Kidney (tissue), 14 donors: Measurements from ENCODE around the gene SH3PXD2B. TPM values are rescaled to one million over a fixed set of nuclear protein-coding genes. Genes with fewer than 3 reads are reported as not detected.
A peak's percentile ranks its signal among the peaks of the same experiment; 100 is the strongest.

Experiments used
- DNase-seq, 5 donors: peaks; one replicate each; pipeline ENCODE4 v3.0.0-alpha.2; 2013 to 2020
- FAIRE-seq: peaks from 2 replicates; lab custom pipeline; 2012; peaks lifted over from hg19 to GRCh38; lab: Jason Lieb, UNC
- H3K27ac ChIP-seq, 2 donors: one replicate each; pipeline ENCODE4 v1.7.0; 2013; ENCODE audit warnings: low read depth in 2 of 2, low read length in 2 of 2, inconsistent platforms in 1 of 2
- H3K27me3 ChIP-seq: one replicate; pipeline ENCODE4 v1.7.1; 2013; ENCODE audit warnings: low read length, inconsistent platforms; ENCODE audit not compliant: control insufficient read depth, insufficient read depth
- H3K36me3 ChIP-seq, 3 donors: one replicate each; pipeline versions ENCODE4 v1.7.0 to v1.7.1; 2013; ENCODE audit warnings: low read length in 3 of 3, control low read depth in 1 of 3, inconsistent platforms in 1 of 3; ENCODE audit not compliant: insufficient read depth in 3 of 3, control insufficient read depth in 2 of 3
- H3K4me1 ChIP-seq, 3 donors: one replicate each; pipeline versions ENCODE4 v1.7.0 to v1.7.1; 2013; ENCODE audit warnings: low read length in 3 of 3, inconsistent platforms in 1 of 3, low read depth in 1 of 3; ENCODE audit not compliant: control insufficient read depth in 2 of 3, insufficient read depth in 2 of 3
- H3K4me3 ChIP-seq, 3 donors: one replicate each; pipeline versions ENCODE4 v1.7.0 to v1.8.1; 2013; ENCODE audit warnings: low read length in 3 of 3, control low read depth in 1 of 3, inconsistent platforms in 1 of 3
- H3K9ac ChIP-seq, 3 donors: one replicate each; pipeline versions ENCODE4 v1.7.0 to v1.7.1; 2013; ENCODE audit warnings: low read length in 3 of 3, control low read depth in 1 of 3, inconsistent platforms in 1 of 3
- H3K9me3 ChIP-seq, 3 donors: one replicate each; pipeline versions ENCODE4 v1.7.0 to v1.7.1; 2013; ENCODE audit warnings: low read length in 3 of 3, control low read depth in 1 of 3, inconsistent platforms in 1 of 3; ENCODE audit not compliant: control insufficient read depth in 2 of 3, insufficient read depth in 1 of 3
- CTCF ChIP-seq: IDR thresholded peaks from 3 replicates; pipeline ENCODE4 v1.5.1; 2012; ENCODE audit warnings: mild to moderate bottlenecking, moderate library complexity, borderline replicate concordance; ENCODE audit not compliant: insufficient read depth; ENCODE audit errors: extremely low read depth
- intact Hi-C: fragments of 100-400 bp; cut with DNase I; formaldehyde crosslinking; loops from one replicate; pipeline ENCODE4 v1.11.1; 2022
- polyA plus RNA-seq: library from polyadenylated mRNA; stranded (reverse); fragments of 350-450 nt; fragmentation: Illumina TruSeq; extraction: RNeasy Lipid Tissue Mini Kit (QIAGEN cat#74804); gene quantifications from one replicate; pipeline ENCODE4 v1.2.3, GENCODE V29; 2014; ENCODE audit warnings: low read depth, low replicate concordance; ENCODE audit not compliant: insufficient read depth
- total RNA-seq: library from RNA; stranded (reverse); fragmentation: NEBNext Ultra II Directional; extraction: Animal tissue kit (Norgen Biotek cat#: 25700); gene quantifications from one replicate; pipeline ENCODE4 v1.2.1, GENCODE V29; 2021
- donor health status: control.
- donor health status: control.
- donor health status: control.
- donor health status: control.
- donor health status: control.
- donor health status: DM: yes; HTN: yes; CAD: no.
- donor health status: Normal renal cell carcinoma (clear cell type).

SH3PXD2B gene
- total and polyA plus RNA-seq, 2 donors from 2014 or later = 3.1 to 22.8 TPM

DNA sequence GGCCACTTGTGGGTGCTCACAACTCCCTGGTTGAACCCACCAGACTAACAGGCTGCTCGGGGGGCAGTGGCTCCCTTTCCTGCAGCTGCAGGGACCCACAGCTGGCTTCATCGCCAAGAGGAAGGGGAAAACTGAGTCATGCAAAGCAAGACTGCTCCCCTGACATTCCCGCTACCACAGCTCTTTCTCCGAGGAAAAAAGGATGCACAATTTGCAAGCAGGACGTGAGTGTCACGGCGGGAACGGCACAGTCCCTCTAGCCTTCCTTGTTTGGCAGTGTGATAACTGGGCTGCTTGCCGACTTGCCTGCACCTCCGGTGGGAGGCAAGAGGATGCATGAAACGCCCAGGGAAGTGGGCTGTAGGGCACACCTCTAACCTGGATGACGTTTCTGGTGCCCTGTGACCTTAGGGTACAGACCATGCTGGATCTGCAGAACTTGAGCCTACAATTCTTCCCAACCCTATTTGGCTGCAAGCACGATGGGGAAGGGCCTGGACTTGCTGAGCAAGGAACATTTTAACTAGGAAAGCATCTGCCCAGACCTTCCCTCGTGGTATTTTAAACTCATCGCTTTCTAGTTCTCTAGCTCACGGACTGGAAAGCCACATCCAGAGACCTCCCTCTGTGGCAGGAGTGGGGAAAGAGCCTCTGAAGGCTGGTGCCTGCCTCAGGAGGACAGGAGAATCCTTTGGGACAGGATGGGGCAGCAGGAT, 7.8 kb downstream of the SH3PXD2B start:
- H3K27ac ChIP-seq = no peak overlapping the region

DNA sequence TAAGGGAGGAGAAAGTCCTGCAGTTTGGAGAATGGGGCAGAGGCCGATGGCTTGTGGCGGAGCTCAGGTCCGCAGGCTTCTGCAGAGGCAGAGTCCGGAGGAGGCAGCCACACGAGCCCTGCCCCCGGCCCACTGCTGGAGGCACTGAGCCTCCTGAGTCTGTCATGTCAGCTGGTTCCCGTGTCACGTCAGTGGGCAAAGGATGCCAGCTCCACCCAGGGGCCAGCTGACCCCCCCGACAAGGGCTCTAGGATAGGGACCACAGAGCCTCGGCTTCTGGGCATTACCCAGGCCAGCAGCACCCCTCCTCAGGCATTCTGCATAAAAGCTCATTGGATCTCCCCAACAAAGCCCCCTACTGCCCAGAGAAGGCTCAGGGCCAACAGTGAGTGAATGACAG, 8.5 kb downstream of the SH3PXD2B start:
- H3K4me3 ChIP-seq = no peak overlapping the region
- intact Hi-C loops = no loop called here
- peaks cover 0 to 6% (median 0%) of the 10 kb centered on the region in 3 donors for H3K4me1 ChIP-seq
- H3K27me3 ChIP-seq = no peaks in the 10 kb centered on the region
- H3K9me3 ChIP-seq = no peaks in the 10 kb centered on the region
- no peak overlapping the region for H3K9ac ChIP-seq
- no peak for FAIRE-seq
- H3K36me3 ChIP-seq = no peaks in the 10 kb centered on the region
- H3K27ac ChIP-seq = no peak overlapping the region
- TF ChIP-seq CTCF = no peak
- DNase-seq = peak in 1 of 5 donors; percentile 43

More for the DNA sequence above, 7.8 kb downstream of the SH3PXD2B start:
- Histone ChIP-seq H3K36me3 (no peaks in the 10 kb centered on the region), H3K4me1 (peaks cover 0 to 6% (median 0%) of the 10 kb centered on the region in 3 donors), H3K9ac (no peak overlapping the region), H3K9me3 (no peaks in the 10 kb centered on the region), H3K4me3 (no peak overlapping the region), H3K27me3 (no peaks in the 10 kb centered on the region)
- no peak for TF ChIP-seq CTCF
- intact Hi-C loops = no loop called here
- FAIRE-seq (no peak), DNase-seq (no peak)

DNA sequence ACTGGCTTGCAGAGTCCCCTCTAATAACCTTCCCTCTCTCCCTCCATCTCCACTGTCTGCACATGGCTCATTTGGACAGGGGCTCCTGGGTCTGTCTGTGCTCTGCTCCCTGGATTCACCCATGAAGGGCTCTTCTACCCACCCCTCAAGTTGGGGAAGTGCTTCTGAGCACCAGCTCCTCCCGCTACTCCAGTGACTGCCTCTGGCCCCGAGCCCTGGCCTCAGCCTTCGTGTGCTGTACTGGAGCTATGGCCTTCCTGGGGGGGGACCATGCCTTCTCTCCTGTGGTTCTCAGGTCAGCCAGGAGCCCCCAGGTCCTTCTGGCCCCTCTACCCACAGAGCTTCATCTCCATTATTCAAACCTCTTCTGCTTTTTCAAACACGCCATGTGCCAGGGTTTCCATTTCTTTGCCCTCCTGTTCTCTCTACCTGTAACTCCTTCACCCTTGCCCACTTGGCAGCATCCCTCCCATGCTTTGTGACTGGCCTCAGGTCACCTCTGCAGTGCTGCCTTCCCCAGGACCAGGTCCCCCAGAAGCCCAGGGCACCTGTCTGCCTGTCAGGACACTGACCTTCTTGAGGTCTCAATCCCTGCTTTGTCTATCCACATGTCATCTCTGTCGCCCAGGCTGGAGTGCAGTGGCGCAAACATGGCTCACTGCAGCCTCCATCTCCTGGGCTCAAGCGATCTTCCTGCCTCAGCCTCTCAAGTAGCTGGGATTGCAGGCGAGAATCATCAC, 9.5 kb downstream of the SH3PXD2B start:
- intact Hi-C loops = no loop called here
- H3K27ac ChIP-seq = no peak overlapping the region

More for the DNA sequence above, 9.5 kb downstream of the SH3PXD2B start:
- H3K4me1 ChIP-seq = peaks cover 0 to 6% (median 0%) of the 10 kb centered on the region in 3 donors
- TF ChIP-seq CTCF = no peak
- no peak for FAIRE-seq
- H3K9ac ChIP-seq = no peak overlapping the region
- H3K9me3 ChIP-seq = no peaks in the 10 kb centered on the region
- DNase-seq = no peak
- H3K4me3 ChIP-seq = no peak overlapping the region
- no peaks in the 10 kb centered on the region for H3K27me3 ChIP-seq
- no peaks in the 10 kb centered on the region for H3K36me3 ChIP-seq
